Body of pancreas (tissue), 4 donors: ENCODE data around the gene KLKB1. TPM values are rescaled to one million over a fixed set of nuclear protein-coding genes. Genes with fewer than 3 reads are reported as not detected.

ENCODE experiments used
- ATAC-seq: fragments of 150-250 bp; one replicate; pipeline ENCODE4 v1.9.1; 2016
- DNase-seq, 4 donors: peaks; one replicate each; pipeline ENCODE4 v3.0.0-alpha.2; 2019
- H3K27ac ChIP-seq, 4 donors: fragments of 200-600 bp; sonication (generic); 1 replicate in 3 of 4; 2 replicates in 1 of 4; pipeline versions ENCODE4 v1.5.1 to v1.6.1; 2016 to 2019; ENCODE audit warnings: mild to moderate bottlenecking in 1 of 4, mixed read lengths in 1 of 4, moderate library complexity in 1 of 4
- H3K27me3 ChIP-seq, 2 donors: fragments of 200-600 bp; sonication (generic); one replicate each; pipeline ENCODE4 v1.6.0; 2016; ENCODE audit warnings: mild to moderate bottlenecking in 1 of 2
- H3K36me3 ChIP-seq, 2 donors: fragments of 200-600 bp; sonication (generic); replicated peaks in 1 of 2; 2 replicates each; pipeline ENCODE4 v1.5.1; 2016; ENCODE audit warnings: low read depth in 2 of 2; ENCODE audit not compliant: insufficient read depth in 1 of 2
- H3K4me1 ChIP-seq: fragments of 200-600 bp; sonication (generic); one replicate; pipeline ENCODE4 v1.6.0; 2016
- H3K4me3 ChIP-seq, 2 donors: fragments of 200-600 bp; sonication (generic); 1 replicate in 1 of 2; 2 replicates in 1 of 2; pipeline ENCODE4 v1.5.1; 2016 to 2019
- H3K9me3 ChIP-seq, 3 donors: fragments of 200-600 bp; sonication (generic); 1 replicate in 2 of 3; 2 replicates in 1 of 3; pipeline ENCODE4 v1.5.1; 2016
- CTCF ChIP-seq, 7 experiments: fragments of 450-650 bp in 4 of 7; fragments of 200-600 bp in 3 of 7; sonication (generic) in 3 of 7; IDR thresholded peaks; one replicate each; pipeline ENCODE4 v1.5.1; 2016 to 2019; ENCODE audit warnings: antibody characterized with exemption in 7 of 7
- POLR2A ChIP-seq, 3 donors: fragments of 450-650 bp; IDR thresholded peaks; one replicate each; pipeline ENCODE4 v1.6.1; 2016; ENCODE audit warnings: antibody characterized with exemption in 3 of 3, mild to moderate bottlenecking in 2 of 3
- WGBS, 2 donors: methylation state at CpG; one replicate each; pipeline ENCODE4 v1.1.5; 2017; 5-methylcytosine and 5-hydroxymethylcytosine counted together
- intact Hi-C: fragments of 100-400 bp; cut with DNase I; formaldehyde crosslinking; loops from one replicate; pipeline ENCODE4 v1.15.1; 2023
- total RNA-seq, 2 donors: library from RNA; depleted of rRNA; stranded (reverse); fragments of >200 nt; gene quantifications; one replicate each; pipeline ENCODE4 v1.1.0, GENCODE V29; 2016

The KLKB1 gene
- total RNA-seq, 2 donors from 2014 or later = 2.6 to 3.1 TPM

GRCh38 chr4:186307497-186307896 lies 80.2 kb downstream of the KLKB1 start:
- no peak overlapping the region for H3K27ac ChIP-seq

GRCh38 chr4:186307916-186308315 lies 80.6 kb downstream of the KLKB1 start:
- H3K27me3 ChIP-seq = no peaks in the 10 kb centered on the region
- TF ChIP-seq POLR2A (IDR thresholded peaks at IDR 0.05) (no peak), CTCF (IDR thresholded peaks at IDR 0.05) (no peak)
- H3K36me3 ChIP-seq = no peaks in the 10 kb centered on the region
- intact Hi-C loops = no loop called here
- no peaks in the 10 kb centered on the region for H3K9me3 ChIP-seq
- H3K4me3 ChIP-seq = no peak overlapping the region
- H3K27ac ChIP-seq = no peak overlapping the region
- ATAC-seq = no peak
- DNase-seq = no peak
- 73 to 74% methylated on average over 3 of the region's 3 CpGs for WGBS, 2 donors
- H3K4me1 ChIP-seq = no peaks in the 10 kb centered on the region

More at GRCh38 chr4:186307497-186307896, 80.2 kb downstream of the KLKB1 start:
- Histone ChIP-seq H3K4me1 (no peaks in the 10 kb centered on the region), H3K4me3 (no peak overlapping the region), H3K36me3 (no peaks in the 10 kb centered on the region), H3K9me3 (no peaks in the 10 kb centered on the region), H3K27me3 (no peaks in the 10 kb centered on the region)
- DNase-seq = no peak
- 57 to 64% methylated on average over 4 of the region's 4 CpGs for WGBS, 2 donors
- no peak for ATAC-seq
- intact Hi-C loops = no loop called here
- TF ChIP-seq POLR2A (IDR thresholded peaks at IDR 0.05) (no peak), CTCF (IDR thresholded peaks at IDR 0.05) (no peak)

Other genes with a start within 250 kb of the KLKB1 start
- 1 to 10 TPM; 2.6 to 4.2 TPM for gene TLR3, start 158.4 kb upstream of the KLKB1 start, total RNA-seq
- gene FAM149A, start 122.8 kb upstream of the KLKB1 start, total RNA-seq = 10 to 100 TPM; 20.8 to 51.4 TPM
- gene CYP4V2, start 35.9 kb upstream of the KLKB1 start, total RNA-seq = 10 to 100 TPM; 62.8 to 65.3 TPM
- 10 to 100 TPM; 18.4 to 53.1 TPM for gene F11, start 38.7 kb downstream of the KLKB1 start, total RNA-seq